Measurements from ENCODE around the gene SORCS2. TPM values are rescaled to one million over a fixed set of nuclear protein-coding genes. Genes with fewer than 3 reads are reported as not detected.

SORCS2 gene
- total and polyA plus RNA-seq, 2 of the 8 experiments (the other 6 are each of a cell fraction or from before 2014, with no cell fraction given): 0.36 to 1.8 TPM

DNA sequence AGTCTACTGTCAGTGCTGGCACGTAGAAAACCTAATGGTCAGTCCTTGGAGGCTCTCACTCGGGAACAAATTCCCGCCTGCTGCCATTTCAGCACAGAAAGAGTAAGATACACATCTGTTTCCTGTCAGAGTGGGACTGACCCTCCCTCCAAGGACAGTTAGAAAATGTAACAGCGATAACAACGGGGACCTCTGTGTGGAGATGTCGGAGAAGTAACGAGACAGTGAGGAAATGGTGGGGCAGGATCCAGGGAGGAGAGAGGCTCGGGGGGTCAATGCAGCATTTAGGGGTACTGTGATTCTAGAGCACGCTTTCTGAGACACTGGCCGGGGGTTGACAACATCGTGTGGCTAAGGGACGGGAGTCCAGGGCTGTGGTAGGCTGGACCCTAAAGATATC is 36.0 kb upstream of the SORCS2 start:
- Histone ChIP-seq H3K9me3 (ENCODE audit: insufficient read depth in 2 of 2, low read depth in 1 of 2, low read length in 1 of 2) (no peaks in the 10 kb centered on the region), H3K4me2 (ENCODE audit: insufficient read depth in 1 of 2, low read depth in 2 of 2, low read length in 2 of 2) (no peak overlapping the region), H3K56ac (replicated peaks; ENCODE audit: insufficient read length, low read depth, low read length) (no peak overlapping the region), H2BK120ac (replicated peaks; ENCODE audit: low read depth, low read length) (no peak overlapping the region), H3K9ac (replicated peaks in 1 of 4; ENCODE audit: extremely low read depth in 1 of 4, low read depth in 3 of 4, low read length in 3 of 4) (no peak overlapping the region), H3K4me1 (replicated peaks in 1 of 4; ENCODE audit: control insufficient read depth in 3 of 4, insufficient read depth in 4 of 4, low read length in 3 of 4) (no peaks in the 10 kb centered on the region; a peak in 2 of 7 replicates), H2BK12ac (ENCODE audit: low read depth, low read length) (0 out of 2 replicates have a peak overlapping the region, but pooled peaks have one; percentile 6), H3K18ac (ENCODE audit: extremely low read depth, low read length) (no peak overlapping the region), H3K27ac (ENCODE audit: low read depth, low read length) (no peak overlapping the region), H3K27me3 (replicated peaks in 1 of 4; ENCODE audit: control insufficient read depth in 3 of 4, extremely low read depth in 1 of 4, insufficient read depth in 3 of 4, low read length in 3 of 4) (0 out of 7 replicates have a peak, but pooled peaks cover 0 to 2% (median 0%) of the 10 kb centered on the region in 4 experiments), H2AK5ac (ENCODE audit: low read depth, low read length) (no peak overlapping the region), H3K14ac (ENCODE audit: insufficient read length) (no peak overlapping the region), H4K91ac (replicated peaks; ENCODE audit: insufficient read length, low read length) (no peak overlapping the region), H2BK15ac (ENCODE audit: low read length) (no peak overlapping the region; the same call in 1 of the 2 replicates), H3K79me2 (ENCODE audit: control insufficient read depth in 1 of 2, insufficient read depth in 2 of 2, low read length in 2 of 2) (no peaks in the 10 kb centered on the region), H4K20me1 (replicated peaks in 1 of 2; ENCODE audit: control insufficient read depth in 1 of 2, insufficient read depth in 2 of 2, low read length in 2 of 2) (no peaks in the 10 kb centered on the region), H2BK20ac (ENCODE audit: low read length) (no peak overlapping the region), H3K23me2 (ENCODE audit: low read depth, low read length) (no peaks in the 10 kb centered on the region), H2BK5ac (ENCODE audit: low read depth, low read length) (no peak overlapping the region), H3K4me3 (ENCODE audit: extremely low read depth in 1 of 4, insufficient read depth in 2 of 4, low read depth in 3 of 4, low read length in 4 of 4) (no peak overlapping the region), H3K36me3 (ENCODE audit: control insufficient read depth in 2 of 4, insufficient read depth in 4 of 4, low read length in 3 of 4) (no peaks in the 10 kb centered on the region), H3K4ac (replicated peaks; ENCODE audit: insufficient read length, low read depth, low read length) (no peak overlapping the region), H3K23ac (ENCODE audit: insufficient read length) (no peak overlapping the region), H4K5ac (ENCODE audit: insufficient read length, low read depth, low read length) (no peak overlapping the region), H4K8ac (ENCODE audit: extremely low read depth, insufficient read depth, low read length) (no peak overlapping the region; the same call in 1 of the 2 replicates), H3K79me1 (ENCODE audit: low read depth, low read length) (no peaks in the 10 kb centered on the region), H2AFZ (ENCODE audit: low read length) (no peak overlapping the region)
- CTCF ChIA-PET (ENCODE audit: partially characterized antibody): interaction anchor here (1.0 to 2.3 kb wide), 23 partner anchors 8 to 209 kb away, joined by 3 to 12 read pairs (median 4); partner anchors contain the start of gene SORCS2
- WGBS, 2 experiments (ENCODE audit: extremely low coverage in 1 of 2, insufficient coverage in 1 of 2, insufficient read length in 1 of 2, insufficient replicate concordance in 2 of 2, low coverage in 1 of 2, low lambda C conversion rate in 2 of 2, missing lambda C conversion rate in 1 of 2): 88% methylated on average over 12 of the region's 12 CpGs; no CpG with 5 or more reads in 1 of the 2 experiments
- POLR2A ChIA-PET (ENCODE audit: partially characterized antibody): no interaction called here
- no peak for DNase-seq (ENCODE audit: low read depth in 1 of 2, low spot score in 2 of 2)
- FAIRE-seq: no peak
- TF ChIP-seq, protein P1, sequence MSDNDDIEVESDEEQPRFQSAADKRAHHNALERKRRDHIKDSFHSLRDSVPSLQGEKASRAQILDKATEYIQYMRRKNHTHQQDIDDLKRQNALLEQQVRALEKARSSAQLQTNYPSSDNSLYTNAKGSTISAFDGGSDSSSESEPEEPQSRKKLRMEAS (IDR thresholded peaks at IDR 0.05): no peak
- TF ChIP-seq BCL11A (IDR thresholded peaks at IDR 0.05; ENCODE audit: low read depth in 2 of 2, low read length in 2 of 2) (no peak), KDM1A (IDR thresholded peaks at IDR 0.05; ENCODE audit: borderline replicate concordance, low read length) (no peak), EGR1 (IDR thresholded peaks at IDR 0.05; ENCODE audit: borderline replicate concordance, low read depth, low read length) (no peak), SP1 (IDR thresholded peaks at IDR 0.05; ENCODE audit: low read depth, low read length) (no peak), BRCA1 (IDR thresholded peaks at IDR 0.05; ENCODE audit: low read depth, low read length) (no peak), ASH2L (IDR thresholded peaks at IDR 0.05; ENCODE audit: low read length) (no peak), KDM4A (IDR thresholded peaks at IDR 0.05; ENCODE audit: low read depth, low read length, severe bottlenecking) (no peak), JUND (IDR thresholded peaks at IDR 0.05; ENCODE audit: low read length) (no peak), RNF2 (IDR thresholded peaks at IDR 0.05; ENCODE audit: borderline replicate concordance, low read depth, low read length, missing control alignments, poor library complexity, severe bottlenecking) (no peak)
- TF ChIP-seq, protein P2, sequence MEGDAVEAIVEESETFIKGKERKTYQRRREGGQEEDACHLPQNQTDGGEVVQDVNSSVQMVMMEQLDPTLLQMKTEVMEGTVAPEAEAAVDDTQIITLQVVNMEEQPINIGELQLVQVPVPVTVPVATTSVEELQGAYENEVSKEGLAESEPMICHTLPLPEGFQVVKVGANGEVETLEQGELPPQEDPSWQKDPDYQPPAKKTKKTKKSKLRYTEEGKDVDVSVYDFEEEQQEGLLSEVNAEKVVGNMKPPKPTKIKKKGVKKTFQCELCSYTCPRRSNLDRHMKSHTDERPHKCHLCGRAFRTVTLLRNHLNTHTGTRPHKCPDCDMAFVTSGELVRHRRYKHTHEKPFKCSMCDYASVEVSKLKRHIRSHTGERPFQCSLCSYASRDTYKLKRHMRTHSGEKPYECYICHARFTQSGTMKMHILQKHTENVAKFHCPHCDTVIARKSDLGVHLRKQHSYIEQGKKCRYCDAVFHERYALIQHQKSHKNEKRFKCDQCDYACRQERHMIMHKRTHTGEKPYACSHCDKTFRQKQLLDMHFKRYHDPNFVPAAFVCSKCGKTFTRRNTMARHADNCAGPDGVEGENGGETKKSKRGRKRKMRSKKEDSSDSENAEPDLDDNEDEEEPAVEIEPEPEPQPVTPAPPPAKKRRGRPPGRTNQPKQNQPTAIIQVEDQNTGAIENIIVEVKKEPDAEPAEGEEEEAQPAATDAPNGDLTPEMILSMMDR (IDR thresholded peaks at IDR 0.05; ENCODE audit: control extremely low read depth in 1 of 3, insufficient read depth in 1 of 3, low read depth in 1 of 3, low read length in 3 of 3): no peak
